GM19467 (cell line): ENCODE results near the gene WDR26.
"Not testable (repeated sequence)": the region's sequence is repeated elsewhere in the genome, so short reads cannot be mapped to it uniquely, and the experiment has no call there.

Experiments used
- ATAC-seq: cut with Tn5 transposase; IDR thresholded peaks from one replicate; pipeline ENCODE4 v1.9.1; 2021; ENCODE audit warnings: mild to moderate bottlenecking, moderate library complexity; ENCODE audit not compliant: unreplicated experiment

The WDR26 gene

GRCh38 chr1:224353975-224354925 lies 80.3 kb downstream of the WDR26 start:
- no peak for ATAC-seq

- ATAC-seq, result not testable (repeated sequence)
These were observed 82.0 kb downstream of the WDR26 start for GRCh38 chr1:224352436-224353085.

- not testable (repeated sequence) for ATAC-seq
These were observed 84.9 kb downstream of the WDR26 start for GRCh38 chr1:224349716-224350115.

- ATAC-seq, result no peak
These were observed 86.5 kb downstream of the WDR26 start for GRCh38 chr1:224348137-224348536.

- ATAC-seq, result no peak
These were observed 90.9 kb downstream of the WDR26 start for GRCh38 chr1:224343679-224344078.

GRCh38 chr1:224340453-224341384 lies 93.9 kb downstream of the WDR26 start:
- ATAC-seq, result not testable (repeated sequence)

GRCh38 chr1:224339442-224340033 lies 95.1 kb downstream of the WDR26 start:
- no peak for ATAC-seq

- no peak for ATAC-seq
These were observed 96.3 kb downstream of the WDR26 start for GRCh38 chr1:224338150-224338838.
